Inflammatory macrophage (primary cell): ENCODE data around the gene EPN2.

Source experiments
- DNase-seq, 2 donors: peaks; one replicate each; pipeline ENCODE4 v3.0.0-alpha.2; 2020 to 2022

EPN2 gene

GRCh38 chr17:19332371-19333131 lies 95.4 kb downstream of the EPN2 start:
- no peak for DNase-seq

DNA sequence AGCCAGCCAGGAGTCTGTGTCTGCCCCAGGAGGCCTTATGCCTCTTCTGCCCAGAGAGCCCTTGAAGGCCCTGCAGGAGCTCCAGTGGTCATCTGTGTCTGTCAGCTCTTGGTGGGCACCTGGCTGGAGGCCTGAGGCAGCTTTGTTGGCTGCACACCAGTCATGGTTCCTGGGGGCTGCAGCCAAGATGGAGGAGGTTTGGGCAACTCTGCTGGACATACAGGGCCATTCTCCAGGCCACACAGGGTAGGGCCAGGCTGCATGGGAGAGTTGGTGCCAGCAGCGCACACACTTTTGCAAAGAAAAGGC lies 95.9 kb downstream of the EPN2 start:
- no peak for DNase-seq

DNA sequence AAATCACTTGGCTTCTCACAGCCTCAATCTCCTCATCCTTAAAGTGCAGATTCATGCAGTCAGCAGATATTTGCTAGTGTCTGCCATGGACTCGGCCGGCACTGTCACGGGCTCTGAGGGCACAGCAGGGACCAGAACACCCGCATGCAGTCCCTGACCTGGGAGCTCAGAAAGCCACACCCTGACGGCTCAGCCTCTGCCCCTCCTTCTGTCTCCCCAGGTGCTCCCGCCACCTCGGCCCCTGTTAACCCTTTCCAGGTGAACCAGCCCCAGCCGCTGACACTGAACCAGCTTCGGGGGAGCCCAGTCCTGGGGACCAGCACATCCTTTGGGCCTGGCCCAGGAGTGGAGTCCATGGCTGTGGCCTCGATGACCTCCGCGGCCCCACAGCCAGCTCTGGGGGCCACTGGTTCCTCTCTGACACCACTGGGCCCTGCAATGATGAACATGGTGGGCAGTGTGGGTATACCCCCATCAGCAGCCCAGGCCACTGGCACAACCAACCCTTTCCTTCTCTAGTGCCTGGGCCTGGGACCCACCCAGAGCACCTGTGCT lies 96.6 kb downstream of the EPN2 start:
- DNase-seq = no peak

GRCh38 chr17:19334331-19334730 lies 97.2 kb downstream of the EPN2 start:
- no peak for DNase-seq

GRCh38 chr17:19335951-19336631 lies 98.9 kb downstream of the EPN2 start:
- DNase-seq = no peak

GRCh38 chr17:19336938-19337711 lies 100.0 kb downstream of the EPN2 start:
- no peak for DNase-seq

DNA sequence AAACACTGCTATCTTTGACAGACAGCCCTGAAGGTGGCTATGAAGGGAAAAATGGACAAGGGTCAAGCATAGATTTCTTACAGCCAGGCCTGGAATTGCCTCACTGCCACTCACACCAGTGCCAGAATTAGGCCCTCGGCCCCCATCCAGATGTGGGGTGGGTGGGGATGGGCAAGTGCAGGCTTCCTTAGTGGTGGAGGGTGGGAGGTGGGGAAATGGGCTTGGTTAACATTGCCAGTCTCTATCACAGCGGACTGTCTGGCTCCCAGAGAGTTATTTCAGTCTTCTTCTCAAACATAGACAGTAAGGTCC lies 100.5 kb downstream of the EPN2 start:
- DNase-seq = no peak

DNA sequence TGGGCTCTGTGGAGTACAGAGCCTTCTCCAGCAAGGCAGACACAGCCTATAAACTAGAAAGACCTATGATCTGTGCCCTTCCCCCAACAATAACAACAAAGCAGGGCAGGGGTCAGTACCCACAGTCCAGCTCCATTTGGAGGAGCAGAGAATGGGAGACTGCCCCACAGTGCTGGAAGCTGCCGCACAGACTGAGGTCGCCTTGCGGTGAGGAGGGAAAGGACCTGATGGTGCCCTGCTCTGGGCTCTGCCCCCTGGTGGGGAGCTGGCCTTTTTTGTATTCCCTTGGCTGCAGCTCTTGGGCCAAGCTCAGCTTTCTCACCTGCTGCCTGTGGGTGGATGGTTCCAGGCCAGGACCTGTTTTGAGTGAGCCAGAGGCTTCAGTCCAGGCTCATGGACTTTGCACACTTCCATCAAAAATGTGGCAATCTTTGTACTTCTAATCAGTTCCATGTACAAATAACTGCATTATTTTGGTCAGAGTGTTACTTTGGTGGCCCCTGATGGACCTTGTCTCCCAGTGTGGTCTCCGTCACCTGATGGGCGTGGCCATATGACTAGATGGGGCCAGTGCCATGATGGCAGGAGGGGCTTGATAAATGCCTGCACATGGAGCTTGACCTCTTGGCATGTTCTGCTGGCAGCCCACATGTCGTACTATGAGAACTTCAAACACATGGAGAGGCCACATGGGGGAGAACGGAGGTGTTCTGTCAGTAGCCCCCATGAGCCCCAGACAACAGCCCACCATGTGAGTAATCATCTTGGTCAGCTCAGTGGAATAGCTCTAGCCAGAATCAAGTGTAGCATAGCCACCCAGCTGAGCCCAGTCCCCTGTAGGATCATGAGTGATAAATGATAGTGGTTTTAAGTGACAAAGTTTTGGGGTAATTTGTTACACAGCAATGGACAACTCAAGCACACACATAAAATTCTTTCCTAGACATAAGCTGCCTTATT lies 101.1 kb downstream of the EPN2 start:
- DNase-seq = peak; percentile 71 to 80

DNA sequence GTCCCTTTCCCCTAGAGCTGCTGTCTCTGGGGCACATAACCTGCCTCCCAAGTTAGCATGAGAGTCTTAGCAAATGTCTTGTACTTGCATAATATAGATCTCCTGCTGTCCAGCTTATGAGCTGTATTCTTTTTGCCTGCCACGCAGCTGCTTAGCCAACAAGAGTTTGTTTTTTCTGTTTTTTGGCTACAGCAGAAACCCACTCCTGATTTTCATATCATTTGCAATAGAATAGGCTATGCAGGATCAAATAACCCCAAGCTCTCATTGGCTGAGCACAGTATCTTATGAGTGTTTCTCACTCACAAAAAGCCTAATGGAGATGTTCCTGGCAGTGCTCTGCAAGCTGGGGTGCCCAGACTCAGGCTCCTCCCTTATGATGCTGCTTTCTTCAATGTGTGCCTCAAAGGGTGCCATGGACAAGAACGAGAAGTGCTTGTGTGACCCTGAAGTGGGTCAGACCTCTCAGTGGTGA lies 102.2 kb downstream of the EPN2 start:
- no peak for DNase-seq

GRCh38 chr17:19341211-19341631 lies 104.1 kb downstream of the EPN2 start:
- DNase-seq = no peak

- no peak for DNase-seq
Measured at GRCh38 chr17:19341641-19342610, 104.8 kb downstream of the EPN2 start.

- no peak for DNase-seq
Measured at GRCh38 chr17:19342611-19343255, 105.6 kb downstream of the EPN2 start.

GRCh38 chr17:19343256-19343630 lies 106.1 kb downstream of the EPN2 start:
- no peak for DNase-seq

GRCh38 chr17:19343671-19344151 lies 106.5 kb downstream of the EPN2 start:
- no peak for DNase-seq

GRCh38 chr17:19344311-19345066 lies 107.3 kb downstream of the EPN2 start:
- DNase-seq = no peak

DNA sequence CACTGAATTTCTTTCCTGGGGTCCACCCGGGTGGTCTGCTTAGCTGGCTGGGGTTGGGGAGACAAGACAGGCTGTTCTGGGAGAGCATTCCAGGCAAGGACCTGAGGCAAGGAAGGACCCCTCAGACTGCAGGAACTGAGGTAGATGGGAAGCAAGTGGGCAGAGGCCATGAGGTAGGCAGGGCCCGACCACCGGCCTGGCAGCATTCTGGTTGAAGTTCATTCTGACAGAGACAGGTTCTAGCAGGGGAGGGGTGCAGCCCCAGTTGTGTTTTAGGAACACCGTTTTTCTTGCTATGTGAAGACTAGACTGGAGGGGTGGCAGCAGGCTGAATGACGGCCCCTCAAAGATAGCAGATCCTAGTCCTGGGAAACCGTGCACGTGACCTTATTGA lies 107.9 kb downstream of the EPN2 start:
- no peak for DNase-seq

DNA sequence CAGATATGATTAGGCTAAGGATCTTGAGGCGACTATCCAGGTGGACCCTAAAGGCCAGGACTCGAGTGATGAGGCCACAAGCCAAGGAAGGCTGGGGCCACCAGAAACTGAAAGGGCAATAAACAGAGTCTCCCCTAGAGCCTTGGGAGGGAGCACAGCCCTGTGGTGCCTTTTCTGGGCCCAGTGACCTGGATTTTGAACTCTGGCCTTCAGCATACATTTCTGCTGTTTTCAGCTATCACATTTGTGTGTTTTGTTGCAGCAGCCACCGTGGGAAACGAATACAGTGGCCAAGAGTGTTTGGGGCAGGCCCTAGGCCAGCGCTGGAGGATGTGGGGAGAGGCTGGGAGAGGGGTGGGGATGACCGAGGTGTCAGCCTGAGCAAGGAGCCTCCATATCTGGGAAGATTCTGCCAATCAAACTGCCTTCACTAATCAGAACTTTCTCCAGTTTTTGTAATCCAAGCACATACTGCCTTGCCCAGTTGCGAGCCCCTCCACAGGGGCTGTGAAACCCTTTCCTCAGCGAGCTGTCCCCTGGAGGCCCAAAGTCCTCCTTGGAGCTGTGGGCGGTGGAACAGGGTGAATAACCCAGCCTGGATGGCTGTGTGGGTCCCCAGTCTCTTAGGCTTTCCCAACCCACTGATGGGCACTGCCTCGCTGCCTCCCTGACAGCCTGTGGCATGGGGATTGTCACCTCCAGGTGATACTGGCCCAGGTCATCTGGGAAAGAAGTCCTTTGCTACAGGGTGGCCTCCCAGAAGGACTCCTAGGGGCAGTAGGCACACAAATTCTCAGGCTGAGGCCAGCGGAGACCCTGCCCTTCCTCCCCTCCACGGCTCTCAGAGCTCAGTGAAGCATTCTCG lies 108.6 kb downstream of the EPN2 start:
- DNase-seq = no peak
